SU-DHL-6 (cell line): ENCODE data around the gene CISD3.

Source experiments
- CTCF ChIP-seq: fragments of 200-600 bp; sonication (generic); IDR thresholded peaks from one replicate; pipeline ENCODE4 v1.5.1; 2017; ENCODE audit warnings: antibody characterized with exemption, mild to moderate bottlenecking, low read length, moderate library complexity; ENCODE audit not compliant: insufficient read depth, poor library complexity, severe bottlenecking
- EZH2phosphoT487 ChIP-seq: fragments of 200-600 bp; sonication (generic), shearing (Covaris generic); conservative IDR thresholded peaks from 2 replicates; pipeline ENCODE4 v1.6.1; 2018; ENCODE audit warnings: mild to moderate bottlenecking, antibody characterized with exemption, low read length, moderate library complexity, mixed read lengths

GRCh38 chr17:38742411-38743308 is 12.5 kb downstream of the CISD3 start:
- TF ChIP-seq CTCF (no peak), EZH2phosphoT487 (no peak)
